Lower lobe of right lung (tissue), 2 donors: ENCODE results near the gene PEX7. TPM values are rescaled to one million over a fixed set of nuclear protein-coding genes. Genes with fewer than 3 reads are reported as not detected.

ENCODE experiments used
- ATAC-seq, 2 donors: fragments of 200-7000 bp; cut with Tn5 transposase; one replicate each; pipeline ENCODE4 v1.9.1; 2020 to 2022; ENCODE audit warnings: mild to moderate bottlenecking in 2 of 2, moderate library complexity in 2 of 2
- DNase-seq: peaks from one replicate; pipeline ENCODE4 v3.0.0-alpha.2; 2020
- H3K27ac ChIP-seq: fragments of 200-600 bp; one replicate; pipeline ENCODE4 v1.8.0; 2022
- H3K27me3 ChIP-seq: fragments of 200-600 bp; one replicate; pipeline ENCODE4 v1.8.0; 2022; ENCODE audit warnings: low read depth
- H3K36me3 ChIP-seq: fragments of 200-600 bp; one replicate; pipeline ENCODE4 v1.8.0; 2022; ENCODE audit warnings: mild to moderate bottlenecking
- H3K4me1 ChIP-seq: fragments of 200-600 bp; one replicate; pipeline ENCODE4 v1.8.0; 2022
- H3K4me3 ChIP-seq: fragments of 200-600 bp; one replicate; pipeline ENCODE4 v1.8.0; 2022; ENCODE audit warnings: mild to moderate bottlenecking
- H3K9me3 ChIP-seq: fragments of 200-600 bp; one replicate; pipeline ENCODE4 v1.8.0; 2022
- CTCF ChIP-seq: fragments of 200-600 bp; IDR thresholded peaks from one replicate; pipeline ENCODE4 v1.8.0; 2022; ENCODE audit warnings: antibody characterized with exemption, mild to moderate bottlenecking
- intact Hi-C: fragments of 100-400 bp; cut with DNase I; formaldehyde crosslinking; loops from one replicate; pipeline ENCODE4 v1.11.0; 2022
- total RNA-seq: library from RNA; stranded (reverse); fragmentation: NEBNext Ultra II Directional; extraction: Animal tissue kit (Norgen Biotek cat#: 25700); gene quantifications from one replicate; pipeline ENCODE4 v1.2.1, GENCODE V29; 2021
- donor health status: DM: no; HTN: yes; CAD: no; lungs with severe emphysema.

Gene PEX7
- total RNA-seq, 1 donor from 2014 or later: 5.6 TPM

GRCh38 chr6:136923116-136923953 is 100.9 kb downstream of the PEX7 start:
- Histone ChIP-seq H3K36me3 (no peaks in the 10 kb centered on the region), H3K9me3 (no peaks in the 10 kb centered on the region), H3K27me3 (peaks cover 61% of the 10 kb centered on the region), H3K27ac (no peak overlapping the region), H3K4me1 (peaks cover 38% of the 10 kb centered on the region), H3K4me3 (no peak overlapping the region)
- intact Hi-C loops: no loop called here
- no peak for TF ChIP-seq CTCF
- no peak for ATAC-seq
- DNase-seq: no peak

GRCh38 chr6:136923954-136924673 is 101.7 kb downstream of the PEX7 start:
- no peak for DNase-seq

GRCh38 chr6:136926383-136926782 is 104.0 kb downstream of the PEX7 start:
- DNase-seq (no peak), ATAC-seq (no peak)
- TF ChIP-seq CTCF: no peak
- intact Hi-C loops: no loop called here
- Histone ChIP-seq H3K36me3 (no peaks in the 10 kb centered on the region), H3K27ac (no peak overlapping the region), H3K4me1 (peaks cover 25% of the 10 kb centered on the region), H3K27me3 (peaks cover 33% of the 10 kb centered on the region), H3K4me3 (no peak overlapping the region), H3K9me3 (no peaks in the 10 kb centered on the region)

More at GRCh38 chr6:136923954-136924673, 101.7 kb downstream of the PEX7 start:
- Histone ChIP-seq H3K27me3 (peaks cover 54% of the 10 kb centered on the region), H3K4me3 (no peak overlapping the region), H3K4me1 (peaks cover 38% of the 10 kb centered on the region), H3K27ac (no peak overlapping the region), H3K36me3 (no peaks in the 10 kb centered on the region), H3K9me3 (no peaks in the 10 kb centered on the region)
- TF ChIP-seq CTCF: no peak
- ATAC-seq: no peak
- intact Hi-C loops: no loop called here

GRCh38 chr6:136927292-136927691 is 104.9 kb downstream of the PEX7 start:
- intact Hi-C loops: no loop called here
- ATAC-seq: no peak
- H3K4me1 ChIP-seq: peaks cover 17% of the 10 kb centered on the region
- no peaks in the 10 kb centered on the region for H3K9me3 ChIP-seq
- H3K4me3 ChIP-seq: no peak overlapping the region
- no peaks in the 10 kb centered on the region for H3K36me3 ChIP-seq
- H3K27ac ChIP-seq: no peak overlapping the region
- peak; percentile 29 for TF ChIP-seq CTCF
- DNase-seq: no peak
- peaks cover 24% of the 10 kb centered on the region for H3K27me3 ChIP-seq

GRCh38 chr6:136930528-136930927 is 108.1 kb downstream of the PEX7 start:
- intact Hi-C loops: no loop called here
- no peak overlapping the region for H3K27ac ChIP-seq
- ATAC-seq: no peak
- H3K4me3 ChIP-seq: no peak overlapping the region
- no peak for DNase-seq
- H3K27me3 ChIP-seq: no peaks in the 10 kb centered on the region
- H3K9me3 ChIP-seq: no peaks in the 10 kb centered on the region
- no peaks in the 10 kb centered on the region for H3K36me3 ChIP-seq
- no peaks in the 10 kb centered on the region for H3K4me1 ChIP-seq
- no peak for TF ChIP-seq CTCF
